ENCODE measurements around the gene CCM2L.

GRCh38 chr20:32006053-32006452 is 4.2 kb upstream of the CCM2L start:
- no peak for TF ChIP-seq CTCF (IDR thresholded peaks at IDR 0.05; ENCODE audit: borderline replicate concordance, extremely low read depth, low read length, poor library complexity, severe bottlenecking)
- no peak for TF ChIP-seq EZH2 (IDR thresholded peaks at IDR 0.05; ENCODE audit: borderline replicate concordance, low read depth, low read length, severe bottlenecking)
